ENCODE measurements around the gene BLID. TPM values are rescaled to one million over a fixed set of nuclear protein-coding genes. Genes with fewer than 3 reads are reported as not detected.
A peak's percentile ranks its signal among the peaks of the same experiment; 100 is the strongest.

The BLID gene
- polyA plus RNA-seq, 1 donor from 2014 or later, result not detected

DNA sequence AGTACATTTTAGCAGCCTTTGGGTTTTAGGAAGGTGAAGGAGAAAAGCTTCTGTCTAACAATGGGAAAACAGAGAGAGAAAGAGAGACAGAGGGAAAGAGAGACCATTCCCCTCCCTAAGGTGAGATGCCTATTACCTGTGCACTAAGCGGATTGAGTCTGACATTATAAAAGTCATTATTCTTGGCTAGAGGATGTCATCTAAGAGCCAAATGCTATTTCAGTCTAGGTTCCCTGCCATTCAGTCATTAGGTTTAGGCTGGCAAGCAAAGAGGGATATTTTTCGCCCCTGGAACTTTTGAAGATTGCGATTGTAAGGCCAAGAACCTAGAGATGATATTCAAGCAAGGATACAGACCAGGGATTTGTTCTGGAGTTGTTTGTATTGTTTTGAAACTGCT, 7.2 kb downstream of the BLID start:
- no peak overlapping the region for H3K9ac ChIP-seq (ENCODE audit: low read length)
- H3K27ac ChIP-seq (ENCODE audit: low read length), result no peak overlapping the region
- H4K20me1 ChIP-seq (ENCODE audit: insufficient read depth), result no peaks in the 10 kb centered on the region
- TF ChIP-seq REST (IDR thresholded peaks at IDR 0.05; ENCODE audit: borderline replicate concordance) (no peak), MXI1 (conservative IDR thresholded peaks at IDR 0.05; ENCODE audit: poor library complexity, severe bottlenecking) (no peak), POLR2AphosphoS5 (IDR thresholded peaks at IDR 0.05) (no peak), RAD21 (conservative IDR thresholded peaks at IDR 0.05) (no peak), EP300 (conservative IDR thresholded peaks at IDR 0.05; ENCODE audit: poor library complexity, severe bottlenecking) (no peak), CTCF (IDR thresholded peaks at IDR 0.05; ENCODE audit: poor library complexity, severe bottlenecking) (no peak), TAF1 (IDR thresholded peaks at IDR 0.05; ENCODE audit: low read depth) (no peak), SMC3 (conservative IDR thresholded peaks at IDR 0.05; ENCODE audit: poor library complexity) (no peak), EZH2 (IDR thresholded peaks at IDR 0.05; ENCODE audit: borderline replicate concordance, insufficient read depth, low read length, poor library complexity, severe bottlenecking) (no peak)
- no peaks in the 10 kb centered on the region for H3F3A ChIP-seq (ENCODE audit: insufficient read depth, low read length, poor library complexity, severe bottlenecking)
- no peak overlapping the region for H2AFZ ChIP-seq (ENCODE audit: low read depth, low read length)
- no peaks in the 10 kb centered on the region for H3K79me2 ChIP-seq (replicated peaks; ENCODE audit: insufficient read depth, low read length)
- no peaks in the 10 kb centered on the region for H3K36me3 ChIP-seq (ENCODE audit: insufficient read depth, low read length)
- no peaks in the 10 kb centered on the region for H3K9me3 ChIP-seq (ENCODE audit: low read length)
- no peak overlapping the region for H3K4me2 ChIP-seq (ENCODE audit: low read length)
- H3K4me3 ChIP-seq (ENCODE audit: low read length), result no peak overlapping the region
- H3K27me3 ChIP-seq (ENCODE audit: insufficient read depth, low read depth, low read length), result no peaks in the 10 kb centered on the region
- no peaks in the 10 kb centered on the region for H3K9me2 ChIP-seq (ENCODE audit: insufficient read depth, low read length)

- Histone ChIP-seq H3K9me3 (ENCODE audit: low read length) (no peaks in the 10 kb centered on the region), H3K9ac (ENCODE audit: low read length) (no peak overlapping the region), H3K4me3 (ENCODE audit: low read length) (no peak overlapping the region), H3F3A (ENCODE audit: insufficient read depth, low read length, poor library complexity, severe bottlenecking) (no peaks in the 10 kb centered on the region), H4K20me1 (ENCODE audit: insufficient read depth) (no peaks in the 10 kb centered on the region), H3K27me3 (ENCODE audit: insufficient read depth, low read depth, low read length) (no peaks in the 10 kb centered on the region), H3K79me2 (replicated peaks; ENCODE audit: insufficient read depth, low read length) (no peaks in the 10 kb centered on the region), H3K4me2 (ENCODE audit: low read length) (no peak overlapping the region), H2AFZ (ENCODE audit: low read depth, low read length) (no peak overlapping the region), H3K36me3 (ENCODE audit: insufficient read depth, low read length) (no peaks in the 10 kb centered on the region), H3K27ac (ENCODE audit: low read length) (no peak overlapping the region), H3K9me2 (ENCODE audit: insufficient read depth, low read length) (no peaks in the 10 kb centered on the region)
- peak; percentile 41 for TF ChIP-seq CTCF (IDR thresholded peaks at IDR 0.05; ENCODE audit: poor library complexity, severe bottlenecking)
- TF ChIP-seq EZH2 (IDR thresholded peaks at IDR 0.05; ENCODE audit: borderline replicate concordance, insufficient read depth, low read length, poor library complexity, severe bottlenecking), result no peak
Measured at GRCh38 chr11:122108192-122108799, 7.7 kb downstream of the BLID start.

Measured in neural cell (in vitro differentiated cells).